Neuronal stem cell (in vitro differentiated cells): ENCODE results near the gene PAQR5.

ENCODE experiments used
- DNase-seq: peaks from one replicate; pipeline ENCODE4 v3.0.0-alpha.2; 2013; ENCODE audit warnings: low spot score
- H2AFZ ChIP-seq: one replicate; pipeline ENCODE4 v1.6.1; 2013; ENCODE audit warnings: mild to moderate bottlenecking, low read length, inconsistent platforms
- H2AK5ac ChIP-seq: 2 replicates; pipeline ENCODE4 v1.6.1; 2013; ENCODE audit warnings: low read depth, mild to moderate bottlenecking, inconsistent platforms, low read length, moderate library complexity, mixed read lengths
- H2BK120ac ChIP-seq: 2 replicates; pipeline ENCODE4 v1.6.1; 2013; ENCODE audit warnings: low read depth, mild to moderate bottlenecking, inconsistent platforms, low read length, moderate library complexity, mixed read lengths
- H2BK12ac ChIP-seq: one replicate; pipeline ENCODE4 v1.6.1; 2013; ENCODE audit warnings: low read length, inconsistent platforms
- H2BK15ac ChIP-seq: 2 replicates; pipeline ENCODE4 v1.6.1; 2013; ENCODE audit warnings: mild to moderate bottlenecking, low read length, inconsistent platforms, mixed read lengths
- H2BK5ac ChIP-seq: one replicate; pipeline ENCODE4 v1.6.1; 2013; ENCODE audit warnings: inconsistent platforms, mild to moderate bottlenecking, low read length, moderate library complexity
- H3K14ac ChIP-seq: one replicate; pipeline ENCODE4 v1.6.1; 2013; ENCODE audit warnings: low read length, inconsistent platforms
- H3K18ac ChIP-seq: 2 replicates; pipeline ENCODE4 v1.6.1; 2013; ENCODE audit warnings: low read length, inconsistent platforms
- H3K23ac ChIP-seq: 2 replicates; pipeline ENCODE4 v1.6.1; 2013; ENCODE audit warnings: low read depth, mild to moderate bottlenecking, mixed read lengths, low read length, inconsistent platforms; ENCODE audit not compliant: poor library complexity
- H3K27ac ChIP-seq: replicated peaks from 3 replicates; pipeline ENCODE4 v1.5.1; 2013; ENCODE audit warnings: low read length, inconsistent platforms
- H3K27me3 ChIP-seq, 3 experiments: 2 replicates each; pipeline ENCODE4 v1.6.1; 2013; ENCODE audit warnings: low read length in 3 of 3, mild to moderate bottlenecking in 2 of 3, inconsistent platforms in 1 of 3, low read depth in 1 of 3, mixed read lengths in 1 of 3, moderate library complexity in 1 of 3; ENCODE audit not compliant: control insufficient read depth in 3 of 3, insufficient read depth in 3 of 3
- H3K36me3 ChIP-seq, 2 donors: replicated peaks in 1 of 2; 2 replicates each; pipeline ENCODE4 v1.6.1; 2013; ENCODE audit warnings: low read length in 2 of 2; ENCODE audit not compliant: control insufficient read depth in 2 of 2, insufficient read depth in 2 of 2
- H3K4ac ChIP-seq: 2 replicates; pipeline ENCODE4 v1.6.1; 2013; ENCODE audit warnings: inconsistent platforms, mild to moderate bottlenecking, low read length, moderate library complexity
- H3K4me1 ChIP-seq, 2 donors: 1 replicate in 1 of 2; 2 replicates in 1 of 2; pipeline ENCODE4 v1.6.1; 2013; ENCODE audit warnings: low read length in 2 of 2, low read depth in 1 of 2; ENCODE audit not compliant: control insufficient read depth in 2 of 2, insufficient read depth in 1 of 2
- H3K4me2 ChIP-seq: one replicate; pipeline ENCODE4 v1.6.1; 2013; ENCODE audit warnings: mild to moderate bottlenecking, low read length, inconsistent platforms; ENCODE audit not compliant: insufficient read depth, poor library complexity, severe bottlenecking
- H3K4me3 ChIP-seq, 2 donors: 2 replicates each; pipeline ENCODE4 v1.5.1; 2013; ENCODE audit warnings: low read length in 2 of 2, mild to moderate bottlenecking in 2 of 2, inconsistent platforms in 1 of 2, moderate library complexity in 1 of 2
- H3K79me1 ChIP-seq: one replicate; pipeline ENCODE4 v1.6.1; 2013; ENCODE audit warnings: low read depth, mild to moderate bottlenecking, inconsistent platforms, low read length, moderate library complexity
- H3K9ac ChIP-seq: one replicate; pipeline ENCODE4 v1.6.1; 2013; ENCODE audit warnings: mild to moderate bottlenecking, low read depth, low read length, inconsistent platforms; ENCODE audit not compliant: poor library complexity
- H3K9me3 ChIP-seq, 2 donors: replicated peaks in 1 of 2; 2 replicates each; pipeline versions ENCODE3 to v1.6.1; 2013; ENCODE audit warnings: low read length in 2 of 2, mild to moderate bottlenecking in 2 of 2, inconsistent platforms in 1 of 2, low read depth in 1 of 2, mixed read lengths in 1 of 2, moderate library complexity in 1 of 2; ENCODE audit not compliant: control insufficient read depth in 2 of 2, insufficient read depth in 1 of 2
- H4K8ac ChIP-seq: one replicate; pipeline ENCODE4 v1.6.1; 2013; ENCODE audit warnings: low read depth, mild to moderate bottlenecking, inconsistent platforms, low read length, moderate library complexity
- H4K91ac ChIP-seq: one replicate; pipeline ENCODE4 v1.6.1; 2013; ENCODE audit warnings: low read length, low read depth, mild to moderate bottlenecking, inconsistent platforms; ENCODE audit not compliant: poor library complexity
- WGBS, 2 donors: extraction: QIAGEN DNeasy Blood & Tissue Kit; methylation state at CpG; one replicate each; pipeline ENCODE4 v1.1.7; 2013; ENCODE audit warnings: missing lambda C conversion rate in 2 of 2, mixed read lengths in 1 of 2; ENCODE audit not compliant: insufficient read length in 2 of 2, insufficient replicate concordance in 1 of 2; ENCODE audit errors: extremely low coverage in 2 of 2; 5-methylcytosine and 5-hydroxymethylcytosine counted together

PAQR5 gene

GRCh38 chr15:69277316-69277715 lies 21.4 kb upstream of the PAQR5 start:
- no CpG with 5 or more reads among the region's 9 CpGs for WGBS, 2 donors
- H2BK12ac ChIP-seq, result no peak overlapping the region
- H3K79me1 ChIP-seq, result no peaks in the 10 kb centered on the region
- no peak overlapping the region for H3K18ac ChIP-seq
- no peaks in the 10 kb centered on the region for H3K36me3 ChIP-seq
- H3K4ac ChIP-seq, result no peak overlapping the region
- no peak overlapping the region for H3K9ac ChIP-seq
- H3K4me2 ChIP-seq, result no peak overlapping the region
- H2BK5ac ChIP-seq, result no peak overlapping the region
- no peak overlapping the region for H2BK120ac ChIP-seq
- no peaks in the 10 kb centered on the region for H3K9me3 ChIP-seq
- no peak overlapping the region for H2AFZ ChIP-seq
- H4K8ac ChIP-seq, result no peak overlapping the region
- no peak overlapping the region for H2AK5ac ChIP-seq
- no peak overlapping the region for H4K91ac ChIP-seq
- no peak overlapping the region for H3K23ac ChIP-seq
- H3K14ac ChIP-seq, result no peak overlapping the region
- no peak overlapping the region for H2BK15ac ChIP-seq
- peaks cover 0 to 9% of the 10 kb centered on the region in 2 donors for H3K4me1 ChIP-seq
- H3K4me3 ChIP-seq, result no peak overlapping the region
- DNase-seq, result no peak
- no peaks in the 10 kb centered on the region for H3K27me3 ChIP-seq
- no peak overlapping the region for H3K27ac ChIP-seq

- Histone ChIP-seq H3K4me3 (no peak overlapping the region), H2BK5ac (no peak overlapping the region), H2BK15ac (no peak overlapping the region), H3K9me3 (no peaks in the 10 kb centered on the region), H3K9ac (no peak overlapping the region), H4K8ac (no peak overlapping the region), H3K4ac (no peak overlapping the region), H3K23ac (no peak overlapping the region), H3K14ac (no peak overlapping the region), H4K91ac (no peak overlapping the region), H3K79me1 (no peaks in the 10 kb centered on the region), H3K27me3 (no peaks in the 10 kb centered on the region), H3K4me2 (no peak overlapping the region), H3K36me3 (no peaks in the 10 kb centered on the region), H3K18ac (no peak overlapping the region), H2AK5ac (no peak overlapping the region), H3K4me1 (peaks cover 0 to 7% of the 10 kb centered on the region in 2 donors), H3K27ac (no peak overlapping the region), H2AFZ (no peak overlapping the region), H2BK12ac (no peak overlapping the region), H2BK120ac (no peak overlapping the region)
- DNase-seq, result no peak
- WGBS, 2 donors, result no CpG with 5 or more reads among the region's 7 CpGs
Measured at GRCh38 chr15:69279636-69280035, 19.1 kb upstream of the PAQR5 start.

GRCh38 chr15:69280783-69281182 lies 17.9 kb upstream of the PAQR5 start:
- Histone ChIP-seq H4K91ac (no peak overlapping the region), H3K4me3 (no peak overlapping the region), H2BK5ac (no peak overlapping the region), H3K4ac (no peak overlapping the region), H3K23ac (no peak overlapping the region), H3K27ac (no peak overlapping the region), H3K36me3 (no peaks in the 10 kb centered on the region), H3K9ac (no peak overlapping the region), H2BK120ac (no peak overlapping the region), H4K8ac (no peak overlapping the region), H3K14ac (no peak overlapping the region), H3K9me3 (no peaks in the 10 kb centered on the region), H2AK5ac (no peak overlapping the region), H2BK12ac (no peak overlapping the region), H2BK15ac (no peak overlapping the region), H3K79me1 (no peaks in the 10 kb centered on the region), H3K4me1 (peaks cover 0 to 7% of the 10 kb centered on the region in 2 donors), H2AFZ (no peak overlapping the region), H3K4me2 (no peak overlapping the region), H3K18ac (no peak overlapping the region), H3K27me3 (no peaks in the 10 kb centered on the region)
- no CpG with 5 or more reads among the region's 5 CpGs for WGBS, 2 donors
- DNase-seq, result no peak

- H3K18ac ChIP-seq, result no peak overlapping the region
- H2BK120ac ChIP-seq, result no peak overlapping the region
- H3K14ac ChIP-seq, result no peak overlapping the region
- no peak for DNase-seq
- H3K4ac ChIP-seq, result no peak overlapping the region
- H2BK12ac ChIP-seq, result no peak overlapping the region
- no peak overlapping the region for H2AFZ ChIP-seq
- no peak overlapping the region for H2AK5ac ChIP-seq
- H3K9me3 ChIP-seq, result no peaks in the 10 kb centered on the region
- no peak overlapping the region for H3K4me2 ChIP-seq
- no peaks in the 10 kb centered on the region for H3K36me3 ChIP-seq
- H3K27ac ChIP-seq, result no peak overlapping the region
- no peak overlapping the region for H2BK15ac ChIP-seq
- no peak overlapping the region for H2BK5ac ChIP-seq
- H3K23ac ChIP-seq, result no peak overlapping the region
- peak overlapping the region; percentile 22 for H3K9ac ChIP-seq
- no peak overlapping the region for H3K4me3 ChIP-seq
- H4K8ac ChIP-seq, result no peak overlapping the region
- WGBS, 2 donors, result no CpG with 5 or more reads among the region's 9 CpGs
- H3K79me1 ChIP-seq, result no peaks in the 10 kb centered on the region
- no peaks in the 10 kb centered on the region for H3K27me3 ChIP-seq
- H3K4me1 ChIP-seq, result no peaks in the 10 kb centered on the region
- H4K91ac ChIP-seq, result no peak overlapping the region
Measured at GRCh38 chr15:69282104-69282743, 16.5 kb upstream of the PAQR5 start.
